Mesendoderm (in vitro differentiated cells): Measurements from ENCODE around the gene NTHL1.

ENCODE experiments used
- DNase-seq: peaks from one replicate; pipeline ENCODE4 v3.0.0; 2013
- H2AK5ac ChIP-seq: 2 replicates; pipeline ENCODE4 v1.6.1; 2013; ENCODE audit warnings: low read length, inconsistent platforms
- H2BK120ac ChIP-seq: 2 replicates; pipeline ENCODE4 v1.6.1; 2013; ENCODE audit warnings: low read depth, mild to moderate bottlenecking, low read length, moderate library complexity, mixed read lengths
- H2BK15ac ChIP-seq: replicated peaks from 2 replicates; pipeline ENCODE4 v1.6.1; 2013; ENCODE audit warnings: low read depth, mild to moderate bottlenecking, moderate library complexity
- H2BK5ac ChIP-seq: 2 replicates; pipeline ENCODE4 v1.6.1; 2013; ENCODE audit warnings: low read length, inconsistent platforms
- H3K18ac ChIP-seq: 2 replicates; pipeline ENCODE4 v1.6.1; 2013; ENCODE audit warnings: mild to moderate bottlenecking, low read length, mixed read lengths
- H3K23ac ChIP-seq: one replicate; pipeline ENCODE4 v1.6.1; 2013; ENCODE audit warnings: low read length
- H3K27ac ChIP-seq: 2 replicates; pipeline ENCODE4 v1.5.1; 2013; ENCODE audit warnings: low read depth, mild to moderate bottlenecking, inconsistent platforms, low read length, moderate library complexity
- H3K27me3 ChIP-seq: 2 replicates; pipeline ENCODE4 v1.6.1; 2013; ENCODE audit warnings: low read length, control low read depth, mild to moderate bottlenecking, inconsistent platforms; ENCODE audit not compliant: insufficient read depth, poor library complexity
- H3K36me3 ChIP-seq: 2 replicates; pipeline ENCODE4 v1.6.1; 2013; ENCODE audit warnings: low read length, inconsistent platforms; ENCODE audit not compliant: control insufficient read depth, insufficient read depth
- H3K4ac ChIP-seq: one replicate; pipeline ENCODE4 v1.6.1; 2013; ENCODE audit warnings: low read depth, mild to moderate bottlenecking, low read length, moderate library complexity
- H3K4me1 ChIP-seq: 2 replicates; pipeline ENCODE4 v1.6.1; 2013; ENCODE audit warnings: low read depth, low read length, inconsistent platforms; ENCODE audit not compliant: control insufficient read depth
- H3K4me2 ChIP-seq: 2 replicates; pipeline ENCODE4 v1.6.1; 2013; ENCODE audit warnings: low read length
- H3K4me3 ChIP-seq: 2 replicates; pipeline ENCODE4 v1.5.1; 2013; ENCODE audit warnings: mild to moderate bottlenecking, low read length
- H3K56ac ChIP-seq: one replicate; pipeline ENCODE4 v1.6.1; 2013; ENCODE audit warnings: low read length
- H3K79me1 ChIP-seq: 2 replicates; pipeline ENCODE4 v1.6.1; 2013; ENCODE audit warnings: low read length, inconsistent platforms
- H3K79me2 ChIP-seq: 2 replicates; pipeline ENCODE4 v1.6.1; 2013; ENCODE audit warnings: mild to moderate bottlenecking, low read length; ENCODE audit not compliant: control insufficient read depth, insufficient read depth
- H3K9ac ChIP-seq: 2 replicates; pipeline ENCODE4 v1.6.1; 2013; ENCODE audit warnings: low read length, inconsistent platforms
- H4K5ac ChIP-seq: one replicate; pipeline ENCODE4 v1.6.1; 2013; ENCODE audit warnings: low read length
- H4K8ac ChIP-seq: one replicate; pipeline ENCODE4 v1.6.1; 2013; ENCODE audit warnings: low read depth, mild to moderate bottlenecking, control low read depth, low read length, moderate library complexity
- WGBS: extraction: QIAGEN DNeasy Blood & Tissue Kit; methylation state at CpG from one replicate; pipeline ENCODE4 v1.1.7; 2013; ENCODE audit warnings: low lambda C conversion rate, missing lambda C conversion rate; ENCODE audit not compliant: insufficient coverage; ENCODE audit errors: extremely low coverage; 5-methylcytosine and 5-hydroxymethylcytosine counted together

NTHL1 gene

DNA sequence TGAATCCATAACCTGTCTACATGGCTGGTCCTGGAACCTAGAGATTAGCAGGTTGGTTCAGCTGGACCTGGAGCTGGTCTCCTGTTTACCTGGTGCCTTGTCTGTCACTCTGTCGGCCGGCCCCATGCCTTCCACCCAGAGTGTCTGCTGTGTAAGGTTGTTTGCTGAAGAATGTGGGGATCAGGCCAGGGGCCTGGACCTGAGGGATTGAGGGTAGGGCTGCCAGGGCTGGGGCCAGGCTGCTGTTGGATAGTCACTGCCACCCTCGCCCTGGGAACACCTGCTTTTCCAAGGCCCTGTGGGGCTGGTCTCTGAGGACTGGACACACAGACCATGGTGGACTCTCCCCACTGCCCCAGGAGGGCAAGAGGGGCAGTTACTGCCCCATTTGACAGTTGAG is 19.5 kb downstream of the NTHL1 start:
- H4K8ac ChIP-seq, result no peak overlapping the region
- no peak overlapping the region for H3K4me3 ChIP-seq
- no peak overlapping the region for H4K5ac ChIP-seq
- H3K18ac ChIP-seq, result no peak overlapping the region
- H3K4me2 ChIP-seq, result no peak overlapping the region
- no peak overlapping the region for H2BK15ac ChIP-seq
- H3K9ac ChIP-seq, result no peak overlapping the region
- H3K4me1 ChIP-seq, result no peaks in the 10 kb centered on the region
- H2AK5ac ChIP-seq, result no peak overlapping the region
- DNase-seq, result no peak
- no peak overlapping the region for H3K23ac ChIP-seq
- H3K27ac ChIP-seq, result no peak overlapping the region
- no peaks in the 10 kb centered on the region for H3K79me1 ChIP-seq
- H2BK120ac ChIP-seq, result no peak overlapping the region
- H3K79me2 ChIP-seq, result no peaks in the 10 kb centered on the region
- no CpG with 5 or more reads among the region's 3 CpGs for WGBS
- H3K36me3 ChIP-seq, result no peaks in the 10 kb centered on the region
- no peak overlapping the region for H3K4ac ChIP-seq
- no peak overlapping the region for H2BK5ac ChIP-seq
- no peaks in the 10 kb centered on the region for H3K27me3 ChIP-seq
- no peak overlapping the region for H3K56ac ChIP-seq

DNA sequence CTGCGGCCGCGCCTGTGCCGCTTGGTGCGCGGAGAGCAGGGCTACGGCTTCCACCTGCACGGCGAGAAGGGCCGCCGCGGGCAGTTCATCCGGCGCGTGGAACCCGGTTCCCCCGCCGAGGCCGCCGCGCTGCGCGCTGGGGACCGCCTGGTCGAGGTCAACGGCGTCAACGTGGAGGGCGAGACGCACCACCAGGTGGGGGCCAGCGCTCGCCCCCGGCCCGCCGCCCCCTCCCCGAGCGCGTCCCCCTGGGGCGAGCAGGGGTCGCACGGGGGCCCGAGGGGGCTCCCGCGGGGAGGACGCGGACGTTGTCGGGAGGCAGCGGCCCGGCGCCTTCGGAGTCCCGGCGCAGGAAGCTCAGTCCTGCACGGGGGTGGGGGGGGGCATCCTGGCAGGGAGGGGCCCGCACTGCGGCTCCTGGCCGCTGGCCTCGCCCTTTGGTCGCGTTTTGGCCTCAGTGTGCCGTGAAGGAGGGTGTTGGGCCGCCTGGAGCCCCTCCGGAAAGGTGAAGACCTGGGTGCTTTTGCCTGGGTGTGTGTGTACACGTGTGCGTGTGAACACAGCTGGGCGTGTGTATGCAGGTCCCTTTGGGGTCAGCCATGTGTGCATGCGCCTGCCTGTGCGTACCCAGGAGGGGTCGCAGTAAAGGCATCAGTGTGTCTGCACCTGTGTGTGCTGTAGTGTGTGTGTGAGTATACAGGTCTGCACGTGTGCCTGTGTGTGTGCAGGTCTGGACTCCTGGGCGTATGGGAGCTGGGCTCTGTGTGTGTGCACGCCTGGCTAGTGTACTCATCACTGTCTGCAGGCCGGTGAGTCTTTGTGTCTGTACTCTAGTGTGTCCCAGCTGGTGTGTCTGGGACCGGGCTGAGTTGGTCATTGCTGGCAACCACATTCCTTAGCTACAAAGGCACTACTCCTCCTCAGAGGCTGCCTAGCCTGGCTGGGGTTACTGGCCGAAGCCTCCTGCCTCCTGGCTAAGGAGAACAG is 20.3 kb downstream of the NTHL1 start:
- Histone ChIP-seq H3K27ac (no peak overlapping the region), H4K8ac (no peak overlapping the region), H3K23ac (no peak overlapping the region), H3K79me2 (no peaks in the 10 kb centered on the region), H3K36me3 (no peaks in the 10 kb centered on the region), H3K27me3 (no peaks in the 10 kb centered on the region), H2AK5ac (no peak overlapping the region), H3K4me2 (peak overlapping the region; percentile 36), H4K5ac (no peak overlapping the region), H2BK120ac (no peak overlapping the region), H2BK15ac (no peak overlapping the region), H3K4ac (no peak overlapping the region), H3K4me3 (no peak overlapping the region), H2BK5ac (no peak overlapping the region), H3K79me1 (no peaks in the 10 kb centered on the region), H3K56ac (peak overlapping the region; percentile 67), H3K9ac (peak overlapping the region; percentile 53), H3K18ac (no peak overlapping the region), H3K4me1 (no peaks in the 10 kb centered on the region)
- no CpG with 5 or more reads among the region's 76 CpGs for WGBS
- DNase-seq, result no peak

DNA sequence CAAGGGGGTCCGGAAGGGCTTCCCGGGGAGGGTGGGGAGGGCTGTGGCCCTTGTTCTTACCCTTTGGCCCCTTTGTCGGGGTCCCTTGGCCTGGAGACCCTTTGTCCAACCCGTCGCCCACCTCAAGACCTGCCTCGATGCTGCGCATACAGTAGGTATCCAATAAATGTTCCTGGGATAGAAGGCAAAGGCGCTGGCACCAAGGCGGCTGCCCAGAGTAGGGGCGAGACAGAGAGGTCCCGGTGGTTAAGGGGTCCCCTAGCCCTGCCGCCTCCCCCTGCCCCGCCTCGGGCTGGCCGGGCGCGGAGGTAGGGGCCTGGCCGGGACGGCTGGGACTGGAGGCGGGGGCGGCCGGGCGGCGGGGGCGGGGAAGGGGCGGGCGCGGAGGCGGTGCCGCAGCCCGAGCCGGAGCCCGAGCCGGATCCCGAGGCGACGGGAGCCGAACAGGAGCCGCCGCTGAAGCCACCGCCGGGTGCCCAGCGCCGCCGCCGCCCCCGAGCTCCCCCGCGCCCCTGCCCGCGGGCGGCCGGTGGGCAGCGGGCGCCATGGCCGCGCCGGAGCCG is 21.1 kb downstream of the NTHL1 start, which contains the start of gene NHERF2:
Gene NHERF2 (plus strand): TSS at position 442 of the 563 bp plus-strand sequence. CDS start 104 bp downstream, at position 546.
- H3K27ac ChIP-seq, result no peak within 1 kb of the TSS
- no peak within 1 kb of the TSS for H4K8ac ChIP-seq
- H2AK5ac ChIP-seq, result no peak within 1 kb of the TSS
- H3K36me3 ChIP-seq, result no peaks in the 10 kb centered on the region
- H2BK120ac ChIP-seq, result no peak within 1 kb of the TSS
- H3K4ac ChIP-seq, result no peak within 1 kb of the TSS
- no peak within 1 kb of the TSS for H2BK15ac ChIP-seq
- peak within 1 kb of the TSS; percentile 78 for H3K56ac ChIP-seq
- WGBS, result no CpG with 5 or more reads among the region's 59 CpGs
- no peak within 1 kb of the TSS for H3K4me3 ChIP-seq
- H3K9ac ChIP-seq, result peak within 1 kb of the TSS; percentile 61
- no peak for DNase-seq
- H2BK5ac ChIP-seq, result no peak within 1 kb of the TSS
- H3K4me1 ChIP-seq, result no peaks in the 10 kb centered on the region
- no peak within 1 kb of the TSS for H3K18ac ChIP-seq
- H3K4me2 ChIP-seq, result peak within 1 kb of the TSS; percentile 36
- no peaks in the 10 kb centered on the region for H3K27me3 ChIP-seq
- H3K23ac ChIP-seq, result no peak within 1 kb of the TSS
- H3K79me1 ChIP-seq, result no peaks in the 10 kb centered on the region
- H4K5ac ChIP-seq, result no peak within 1 kb of the TSS
- H3K79me2 ChIP-seq, result no peaks in the 10 kb centered on the region

DNA sequence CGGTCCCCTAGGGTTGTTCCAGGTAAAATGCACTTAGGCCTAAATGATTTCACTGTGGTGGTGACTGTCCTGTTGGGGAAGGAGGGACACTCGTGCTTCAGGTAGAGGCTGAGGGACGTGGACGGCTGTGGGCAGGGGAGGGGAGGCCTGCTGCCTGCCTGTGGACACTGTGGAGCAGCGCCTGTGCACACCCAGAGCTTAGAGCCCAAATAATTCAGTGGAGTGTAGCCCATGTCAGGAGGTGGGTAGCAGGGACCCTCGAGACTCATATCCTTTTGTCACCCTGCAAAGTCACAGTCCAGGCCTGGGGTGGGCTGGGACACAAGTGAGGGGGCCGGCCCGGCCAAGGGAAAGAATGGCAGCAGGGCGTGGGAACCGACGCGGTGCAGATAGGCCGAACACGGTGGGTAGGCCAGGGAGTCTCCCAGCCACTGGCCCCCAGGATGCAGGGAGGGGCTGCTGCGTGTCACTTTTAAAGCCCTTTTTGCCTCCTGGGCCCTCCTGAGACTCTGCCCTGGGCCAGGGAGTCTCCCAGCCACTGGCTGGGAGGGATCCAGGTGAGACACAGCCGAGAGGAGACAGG is 21.7 kb downstream of the NTHL1 start:
- no peaks in the 10 kb centered on the region for H3K4me1 ChIP-seq
- H3K79me1 ChIP-seq, result no peaks in the 10 kb centered on the region
- H2BK15ac ChIP-seq, result no peak overlapping the region
- no peak overlapping the region for H4K5ac ChIP-seq
- H2BK5ac ChIP-seq, result no peak overlapping the region
- no peak overlapping the region for H3K4me3 ChIP-seq
- no peak overlapping the region for H3K9ac ChIP-seq
- H3K79me2 ChIP-seq, result no peaks in the 10 kb centered on the region
- no peak overlapping the region for H3K4me2 ChIP-seq
- no CpG with 5 or more reads among the region's 16 CpGs for WGBS
- no peak for DNase-seq
- H3K27ac ChIP-seq, result no peak overlapping the region
- H3K23ac ChIP-seq, result no peak overlapping the region
- H2AK5ac ChIP-seq, result no peak overlapping the region
- H3K56ac ChIP-seq, result no peak overlapping the region
- no peaks in the 10 kb centered on the region for H3K27me3 ChIP-seq
- H2BK120ac ChIP-seq, result no peak overlapping the region
- no peak overlapping the region for H4K8ac ChIP-seq
- H3K36me3 ChIP-seq, result no peaks in the 10 kb centered on the region
- no peak overlapping the region for H3K18ac ChIP-seq
- no peak overlapping the region for H3K4ac ChIP-seq

DNA sequence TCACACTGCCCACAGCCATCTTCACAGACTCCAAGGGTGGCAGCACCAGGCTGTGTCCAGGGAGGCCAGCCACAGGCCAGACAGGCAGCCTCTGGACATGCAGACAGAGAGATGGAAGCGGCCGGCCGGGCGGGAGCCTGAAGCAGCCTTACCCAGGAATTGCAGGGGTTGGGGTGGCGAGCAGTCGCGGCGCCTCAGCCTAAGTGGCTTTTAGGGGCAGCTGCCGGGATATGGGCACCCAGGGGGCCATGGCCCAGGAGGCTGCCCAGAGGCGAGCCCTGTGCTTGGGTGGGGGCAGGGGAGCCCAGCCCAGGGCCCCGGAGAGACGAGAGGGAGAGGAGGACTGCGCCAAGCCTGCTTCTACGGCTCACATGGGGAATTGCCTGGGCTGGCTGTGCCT is 22.4 kb downstream of the NTHL1 start:
- no peak for DNase-seq

More for the DNA sequence above, 22.4 kb downstream of the NTHL1 start:
- Histone ChIP-seq H3K18ac (no peak overlapping the region), H2AK5ac (no peak overlapping the region), H3K9ac (no peak overlapping the region), H3K36me3 (no peaks in the 10 kb centered on the region), H3K4me2 (no peak overlapping the region), H3K4ac (no peak overlapping the region), H3K4me3 (no peak overlapping the region), H3K79me2 (no peaks in the 10 kb centered on the region), H3K27me3 (peaks cover 6% of the 10 kb centered on the region), H3K27ac (no peak overlapping the region), H2BK5ac (no peak overlapping the region), H3K79me1 (no peaks in the 10 kb centered on the region), H4K5ac (no peak overlapping the region), H3K23ac (no peak overlapping the region), H3K4me1 (no peaks in the 10 kb centered on the region), H3K56ac (no peak overlapping the region), H2BK15ac (no peak overlapping the region), H2BK120ac (no peak overlapping the region), H4K8ac (no peak overlapping the region)
- no CpG with 5 or more reads among the region's 14 CpGs for WGBS
